Right lobe of liver (tissue), 4 donors: ENCODE results near the gene PMEL.

ENCODE experiments used
- POLR2A ChIP-seq: fragments of 450-650 bp; IDR thresholded peaks from one replicate; pipeline ENCODE4 v1.6.1; 2017; ENCODE audit warnings: antibody characterized with exemption, mild to moderate bottlenecking
- TF ChIP-seq, protein P1 (sequence below), 4 donors: fragments of 200-600 bp in 3 of 4; fragments of 450-650 bp in 1 of 4; IDR thresholded peaks; one replicate each; pipeline versions ENCODE4 v1.5.1 to v1.8.0; 2016 to 2022; ENCODE audit warnings: antibody characterized with exemption in 4 of 4, mild to moderate bottlenecking in 2 of 4
- donor health status: DM: no; HTN: no; CAD: no.
- donor health status: DM: no; HTN: no; CAD: no.
- donor health status: DM: no; HTN: yes; CAD: no.

DNA sequence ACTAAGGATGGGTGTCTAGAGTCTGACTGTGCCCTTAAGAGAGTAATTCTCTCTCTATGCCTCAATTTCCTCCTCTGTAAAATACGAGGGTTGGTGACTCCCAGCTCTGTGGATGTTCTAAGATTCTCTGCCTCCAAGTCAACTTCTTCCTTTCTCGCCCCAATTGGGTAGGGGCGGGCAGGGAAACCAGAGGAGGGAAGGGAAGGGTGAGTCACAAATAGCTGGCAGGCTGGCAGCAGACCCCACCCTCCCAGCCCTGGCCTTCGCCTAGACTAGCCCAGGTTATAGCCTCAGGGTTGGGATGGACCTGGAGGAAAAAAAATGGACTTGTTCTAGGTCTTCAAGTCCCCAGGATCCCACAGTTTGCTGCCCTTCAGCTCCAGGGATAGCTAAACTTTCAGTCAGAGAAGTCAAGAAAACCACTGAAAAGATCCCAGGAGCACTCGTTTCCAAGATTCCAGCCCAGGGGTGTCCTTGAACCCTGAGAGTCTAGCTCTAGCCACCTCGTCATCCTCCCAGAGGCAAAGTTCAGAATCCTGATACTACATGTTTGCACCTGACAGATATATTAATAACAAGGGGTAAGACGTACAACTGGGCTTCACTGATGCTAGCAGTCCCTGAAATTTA is 32.6 kb downstream of the PMEL start:
- TF ChIP-seq, protein P1, sequence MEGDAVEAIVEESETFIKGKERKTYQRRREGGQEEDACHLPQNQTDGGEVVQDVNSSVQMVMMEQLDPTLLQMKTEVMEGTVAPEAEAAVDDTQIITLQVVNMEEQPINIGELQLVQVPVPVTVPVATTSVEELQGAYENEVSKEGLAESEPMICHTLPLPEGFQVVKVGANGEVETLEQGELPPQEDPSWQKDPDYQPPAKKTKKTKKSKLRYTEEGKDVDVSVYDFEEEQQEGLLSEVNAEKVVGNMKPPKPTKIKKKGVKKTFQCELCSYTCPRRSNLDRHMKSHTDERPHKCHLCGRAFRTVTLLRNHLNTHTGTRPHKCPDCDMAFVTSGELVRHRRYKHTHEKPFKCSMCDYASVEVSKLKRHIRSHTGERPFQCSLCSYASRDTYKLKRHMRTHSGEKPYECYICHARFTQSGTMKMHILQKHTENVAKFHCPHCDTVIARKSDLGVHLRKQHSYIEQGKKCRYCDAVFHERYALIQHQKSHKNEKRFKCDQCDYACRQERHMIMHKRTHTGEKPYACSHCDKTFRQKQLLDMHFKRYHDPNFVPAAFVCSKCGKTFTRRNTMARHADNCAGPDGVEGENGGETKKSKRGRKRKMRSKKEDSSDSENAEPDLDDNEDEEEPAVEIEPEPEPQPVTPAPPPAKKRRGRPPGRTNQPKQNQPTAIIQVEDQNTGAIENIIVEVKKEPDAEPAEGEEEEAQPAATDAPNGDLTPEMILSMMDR (IDR thresholded peaks at IDR 0.05): no peak
- TF ChIP-seq POLR2A: no peak
